Measurements from ENCODE around the gene AGFG2.

AGFG2 gene

GRCh38 chr7:100585511-100586265, 46.7 kb downstream of the AGFG2 start, which contains the start of gene LRCH4:
Gene LRCH4, minus strand, starts transcription at chr7:100586129. Its CDS starts 29 bp downstream, at chr7:100586100.
- peak within 1 kb of the TSS; percentile 83 for H2AFZ ChIP-seq (ENCODE audit: low read length)
- peaks cover 15% of the 10 kb centered on the region; the same call in 1 of the 2 replicates for H3K36me3 ChIP-seq (ENCODE audit: insufficient read depth, low read length)
- no peak for TF ChIP-seq EZH2phosphoT487 (IDR thresholded peaks at IDR 0.05; ENCODE audit: borderline replicate concordance)
- TF ChIP-seq, protein P1, sequence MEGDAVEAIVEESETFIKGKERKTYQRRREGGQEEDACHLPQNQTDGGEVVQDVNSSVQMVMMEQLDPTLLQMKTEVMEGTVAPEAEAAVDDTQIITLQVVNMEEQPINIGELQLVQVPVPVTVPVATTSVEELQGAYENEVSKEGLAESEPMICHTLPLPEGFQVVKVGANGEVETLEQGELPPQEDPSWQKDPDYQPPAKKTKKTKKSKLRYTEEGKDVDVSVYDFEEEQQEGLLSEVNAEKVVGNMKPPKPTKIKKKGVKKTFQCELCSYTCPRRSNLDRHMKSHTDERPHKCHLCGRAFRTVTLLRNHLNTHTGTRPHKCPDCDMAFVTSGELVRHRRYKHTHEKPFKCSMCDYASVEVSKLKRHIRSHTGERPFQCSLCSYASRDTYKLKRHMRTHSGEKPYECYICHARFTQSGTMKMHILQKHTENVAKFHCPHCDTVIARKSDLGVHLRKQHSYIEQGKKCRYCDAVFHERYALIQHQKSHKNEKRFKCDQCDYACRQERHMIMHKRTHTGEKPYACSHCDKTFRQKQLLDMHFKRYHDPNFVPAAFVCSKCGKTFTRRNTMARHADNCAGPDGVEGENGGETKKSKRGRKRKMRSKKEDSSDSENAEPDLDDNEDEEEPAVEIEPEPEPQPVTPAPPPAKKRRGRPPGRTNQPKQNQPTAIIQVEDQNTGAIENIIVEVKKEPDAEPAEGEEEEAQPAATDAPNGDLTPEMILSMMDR (conservative IDR thresholded peaks at IDR 0.05; ENCODE audit: low read length) = no peak
- peak within 1 kb of the TSS; percentile 99 for H3K4me2 ChIP-seq (ENCODE audit: low read depth, low read length, poor library complexity, severe bottlenecking)
- H3K9me3 ChIP-seq (ENCODE audit: insufficient read depth, low read depth, low read length) = no peaks in the 10 kb centered on the region
- H4K20me1 ChIP-seq (ENCODE audit: insufficient read depth, low read length, poor library complexity, severe bottlenecking) = peaks cover 44% of the 10 kb centered on the region
- H3K27me3 ChIP-seq (ENCODE audit: insufficient read depth, low read length, poor library complexity, severe bottlenecking) = no peaks in the 10 kb centered on the region
- H3K79me2 ChIP-seq (ENCODE audit: insufficient read depth, low read length) = peaks cover 50% of the 10 kb centered on the region
- H3K4me1 ChIP-seq (ENCODE audit: insufficient read depth, low read length, poor library complexity, severe bottlenecking) = peaks cover 16% of the 10 kb centered on the region
- H3F3A ChIP-seq (ENCODE audit: low read depth) = peaks cover 8% of the 10 kb centered on the region; the same call in 1 of the 2 replicates
- H3K9me2 ChIP-seq (replicated peaks; ENCODE audit: low read depth, low read length) = no peaks in the 10 kb centered on the region
- H3K9ac ChIP-seq (ENCODE audit: low read depth, low read length, poor library complexity, severe bottlenecking) = peak within 1 kb of the TSS; percentile 96
- H3K4me3 ChIP-seq (ENCODE audit: low read length, poor library complexity, severe bottlenecking) = peak within 1 kb of the TSS; percentile 97

GRCh38 chr7:100586266-100587025, 47.4 kb downstream of the AGFG2 start, which contains the start of gene FBXO24:
Gene FBXO24, plus strand, starts transcription at chr7:100586328. Its CDS starts 298 bp downstream, at chr7:100586626.
- peak within 1 kb of the TSS; percentile 99 for H3K4me2 ChIP-seq (ENCODE audit: low read depth, low read length, poor library complexity, severe bottlenecking)
- peaks cover 8% of the 10 kb centered on the region; the same call in 1 of the 2 replicates for H3F3A ChIP-seq (ENCODE audit: low read depth)
- no peaks in the 10 kb centered on the region for H3K9me3 ChIP-seq (ENCODE audit: insufficient read depth, low read depth, low read length)
- peaks cover 7% of the 10 kb centered on the region; the same call in 1 of the 2 replicates for H3K36me3 ChIP-seq (ENCODE audit: insufficient read depth, low read length)
- no peaks in the 10 kb centered on the region for H3K9me2 ChIP-seq (replicated peaks; ENCODE audit: low read depth, low read length)
- peak within 1 kb of the TSS; percentile 96 for H3K9ac ChIP-seq (ENCODE audit: low read depth, low read length, poor library complexity, severe bottlenecking)
- peaks cover 38% of the 10 kb centered on the region for H4K20me1 ChIP-seq (ENCODE audit: insufficient read depth, low read length, poor library complexity, severe bottlenecking)
- peaks cover 42% of the 10 kb centered on the region for H3K79me2 ChIP-seq (ENCODE audit: insufficient read depth, low read length)
- peaks cover 16% of the 10 kb centered on the region for H3K4me1 ChIP-seq (ENCODE audit: insufficient read depth, low read length, poor library complexity, severe bottlenecking)
- no peaks in the 10 kb centered on the region for H3K27me3 ChIP-seq (ENCODE audit: insufficient read depth, low read length, poor library complexity, severe bottlenecking)
- H2AFZ ChIP-seq (ENCODE audit: low read length) = peak within 1 kb of the TSS; percentile 83
- H3K4me3 ChIP-seq (ENCODE audit: low read length, poor library complexity, severe bottlenecking) = peak within 1 kb of the TSS; percentile 97
- TF ChIP-seq EZH2phosphoT487 (IDR thresholded peaks at IDR 0.05; ENCODE audit: borderline replicate concordance) = no peak
- TF ChIP-seq, protein P1 (conservative IDR thresholded peaks at IDR 0.05; ENCODE audit: low read length) = no peak

GRCh38 chr7:100588438-100588837, 49.4 kb downstream of the AGFG2 start:
- Histone ChIP-seq H3K27me3 (ENCODE audit: insufficient read depth, low read length, poor library complexity, severe bottlenecking) (no peaks in the 10 kb centered on the region), H3K9ac (ENCODE audit: low read depth, low read length, poor library complexity, severe bottlenecking) (no peak overlapping the region), H3K79me2 (ENCODE audit: insufficient read depth, low read length) (peaks cover 22% of the 10 kb centered on the region), H3K9me2 (replicated peaks; ENCODE audit: low read depth, low read length) (no peaks in the 10 kb centered on the region), H3K36me3 (ENCODE audit: insufficient read depth, low read length) (no peaks in the 10 kb centered on the region), H3K4me3 (ENCODE audit: low read length, poor library complexity, severe bottlenecking) (no peak overlapping the region), H4K20me1 (ENCODE audit: insufficient read depth, low read length, poor library complexity, severe bottlenecking) (peaks cover 19% of the 10 kb centered on the region), H2AFZ (ENCODE audit: low read length) (no peak overlapping the region), H3K9me3 (ENCODE audit: insufficient read depth, low read depth, low read length) (no peaks in the 10 kb centered on the region), H3F3A (ENCODE audit: low read depth) (peaks cover 2% of the 10 kb centered on the region; the same call in 1 of the 2 replicates), H3K4me2 (ENCODE audit: low read depth, low read length, poor library complexity, severe bottlenecking) (no peak overlapping the region), H3K4me1 (ENCODE audit: insufficient read depth, low read length, poor library complexity, severe bottlenecking) (peaks cover 5% of the 10 kb centered on the region)
- TF ChIP-seq, protein P1 (conservative IDR thresholded peaks at IDR 0.05; ENCODE audit: low read length) = peak; percentile 64
- no peak for TF ChIP-seq EZH2phosphoT487 (IDR thresholded peaks at IDR 0.05; ENCODE audit: borderline replicate concordance)
